ENCODE measurements around the gene NECAB2.

The NECAB2 gene

DNA sequence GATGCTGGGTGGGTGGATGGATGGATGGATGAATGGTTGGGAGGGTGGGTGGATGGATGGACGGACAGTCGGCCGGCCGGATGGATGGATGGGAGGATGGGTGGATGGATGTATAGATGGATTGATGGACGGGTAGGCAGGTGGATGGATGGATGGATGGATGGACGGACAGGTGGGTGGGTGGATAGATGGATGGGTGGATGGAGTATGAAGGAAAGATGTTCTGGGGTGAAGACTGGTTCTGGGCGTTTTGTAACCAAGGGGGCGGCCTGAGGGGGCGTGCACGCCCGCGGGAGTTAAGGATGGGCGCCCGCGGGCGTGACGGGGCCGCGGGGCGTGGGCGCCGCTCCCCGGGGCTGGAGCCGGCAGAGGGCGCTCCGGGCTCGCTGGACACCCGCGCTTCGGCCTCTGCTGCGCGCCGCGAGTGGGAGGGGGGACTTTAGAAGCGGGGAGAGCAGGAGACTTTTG, at the start of gene NECAB2:
TSS of gene NECAB2 (plus strand) at position 407 of the 468 bp plus-strand sequence. CDS start 405 bp downstream, outside the sequence.
- peak; percentile 13 for DNase-seq

DNA sequence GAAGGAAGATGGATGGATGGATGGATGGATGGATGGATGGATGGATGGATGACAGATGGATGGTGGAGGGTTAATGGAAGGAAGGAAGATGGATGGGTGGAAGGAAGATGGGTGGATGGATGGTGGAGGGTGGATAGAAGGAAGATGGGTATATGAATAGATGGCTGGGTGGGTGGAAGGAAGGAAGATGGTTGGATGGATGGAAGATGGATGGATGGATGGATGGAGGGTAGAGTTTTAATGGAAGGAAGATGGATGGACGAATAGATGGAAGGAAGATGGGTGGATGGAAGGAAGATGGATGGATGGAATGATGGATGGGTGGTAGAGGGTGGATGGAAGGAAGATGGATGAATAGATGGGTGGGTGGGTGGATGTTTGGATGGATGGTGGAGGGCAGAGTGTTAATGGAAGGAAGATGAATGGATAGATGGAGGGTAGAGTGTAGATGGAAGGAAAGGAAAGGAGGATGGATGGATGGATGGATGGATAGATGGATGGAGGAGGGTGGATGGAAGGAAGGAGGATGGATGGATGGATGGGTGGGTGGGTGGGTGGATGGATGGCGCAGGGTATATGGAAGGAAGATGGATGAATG, 47.1 kb upstream of the NECAB2 start:
- DNase-seq, result no peak

DNA sequence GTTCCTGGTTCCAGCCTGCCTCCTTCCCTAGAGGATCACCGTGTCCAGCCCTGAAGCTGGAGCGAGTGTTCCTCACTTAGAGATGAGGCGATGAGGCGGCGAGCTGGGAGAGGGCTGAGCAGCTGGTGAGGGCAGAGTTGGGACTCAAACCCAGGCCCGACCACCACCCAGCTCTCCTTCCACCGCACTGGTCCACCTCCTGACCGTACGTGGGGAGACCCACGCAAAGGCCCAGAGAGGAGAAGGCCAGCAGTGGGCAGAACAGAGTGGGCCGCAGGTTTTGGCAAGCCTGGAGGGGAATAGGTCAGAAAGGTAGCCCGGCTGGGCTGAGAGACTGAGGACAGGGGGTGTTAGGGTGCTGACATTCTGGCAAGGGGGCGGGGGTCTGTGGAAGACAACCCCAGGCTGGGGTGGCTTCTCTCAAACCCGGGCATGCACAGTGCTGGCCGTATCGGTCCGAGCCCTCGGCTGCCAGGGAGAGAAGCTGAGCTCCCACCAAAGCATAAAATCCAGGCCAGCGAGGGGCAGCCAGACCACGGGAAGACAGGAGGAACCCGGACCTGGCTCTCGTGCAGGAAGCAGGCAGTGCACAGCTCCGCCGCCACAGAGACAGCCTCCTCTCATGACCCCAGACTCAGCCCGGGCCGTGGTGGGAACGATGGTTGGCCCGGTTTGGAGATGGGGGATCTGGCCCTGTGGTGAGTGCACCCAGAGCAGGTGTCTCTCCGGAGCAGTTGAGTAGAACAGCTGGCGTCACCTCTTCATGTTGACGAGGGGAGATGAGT, 44.3 kb upstream of the NECAB2 start:
- no peak for DNase-seq

DNA sequence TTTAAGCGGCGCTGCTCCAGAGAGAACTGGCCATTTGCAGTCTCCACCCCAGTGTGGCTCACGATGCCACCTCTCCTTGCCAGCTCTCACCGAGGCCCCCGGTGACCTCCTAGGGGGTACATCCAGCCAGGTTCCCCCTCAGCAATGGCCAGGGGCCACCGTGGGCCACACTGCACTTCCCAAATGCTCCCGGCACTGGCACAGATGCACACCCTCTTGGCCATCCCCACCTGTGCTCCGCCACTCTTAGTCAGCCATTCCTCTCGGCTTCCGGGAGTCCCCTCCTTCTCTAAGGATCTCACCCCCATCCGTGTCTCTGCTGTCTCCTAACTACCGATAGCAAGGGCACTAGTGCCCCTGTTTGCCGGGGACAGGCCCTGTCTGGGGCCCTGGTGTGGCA, 43.4 kb upstream of the NECAB2 start:
- no peak for DNase-seq

DNA sequence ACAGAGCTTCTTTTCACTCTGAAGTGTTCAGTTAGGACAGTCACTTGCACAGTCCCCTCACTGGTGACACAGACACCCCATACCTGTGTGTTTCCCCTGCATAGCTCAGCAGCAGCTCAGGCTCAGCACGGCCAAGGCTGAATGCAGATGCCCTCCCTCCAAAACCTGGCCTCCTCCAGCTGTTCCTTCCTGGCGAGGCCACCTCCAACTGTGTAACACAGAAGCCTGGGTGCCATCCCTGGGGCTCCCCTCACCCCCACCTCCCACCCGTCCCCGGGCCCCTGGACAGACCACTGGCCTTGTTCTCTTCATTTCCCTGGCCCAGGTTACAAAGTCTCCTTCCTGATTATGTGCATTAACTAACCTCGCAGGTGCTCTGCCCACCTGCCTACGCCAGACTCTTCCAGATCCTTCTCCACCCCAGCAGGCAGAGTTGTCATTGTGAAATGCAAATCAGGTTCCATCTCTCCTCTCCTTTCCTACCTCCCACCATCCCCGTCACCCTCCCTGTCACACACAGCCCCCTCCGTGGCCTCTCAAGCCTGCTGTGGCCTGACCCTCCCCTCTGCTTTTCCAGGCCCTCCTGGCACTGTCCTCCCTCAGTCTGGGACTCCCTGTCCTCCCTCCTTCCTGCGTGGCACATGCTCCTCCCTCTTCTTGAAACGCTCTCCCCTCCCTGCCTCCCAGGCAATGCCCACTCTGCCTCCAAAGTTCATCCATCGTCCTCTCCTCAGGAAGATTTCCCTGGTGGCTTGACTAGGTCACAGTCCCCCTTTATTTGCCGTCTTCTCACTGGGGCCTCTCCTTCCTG, 42.7 kb upstream of the NECAB2 start:
- no peak for DNase-seq

DNA sequence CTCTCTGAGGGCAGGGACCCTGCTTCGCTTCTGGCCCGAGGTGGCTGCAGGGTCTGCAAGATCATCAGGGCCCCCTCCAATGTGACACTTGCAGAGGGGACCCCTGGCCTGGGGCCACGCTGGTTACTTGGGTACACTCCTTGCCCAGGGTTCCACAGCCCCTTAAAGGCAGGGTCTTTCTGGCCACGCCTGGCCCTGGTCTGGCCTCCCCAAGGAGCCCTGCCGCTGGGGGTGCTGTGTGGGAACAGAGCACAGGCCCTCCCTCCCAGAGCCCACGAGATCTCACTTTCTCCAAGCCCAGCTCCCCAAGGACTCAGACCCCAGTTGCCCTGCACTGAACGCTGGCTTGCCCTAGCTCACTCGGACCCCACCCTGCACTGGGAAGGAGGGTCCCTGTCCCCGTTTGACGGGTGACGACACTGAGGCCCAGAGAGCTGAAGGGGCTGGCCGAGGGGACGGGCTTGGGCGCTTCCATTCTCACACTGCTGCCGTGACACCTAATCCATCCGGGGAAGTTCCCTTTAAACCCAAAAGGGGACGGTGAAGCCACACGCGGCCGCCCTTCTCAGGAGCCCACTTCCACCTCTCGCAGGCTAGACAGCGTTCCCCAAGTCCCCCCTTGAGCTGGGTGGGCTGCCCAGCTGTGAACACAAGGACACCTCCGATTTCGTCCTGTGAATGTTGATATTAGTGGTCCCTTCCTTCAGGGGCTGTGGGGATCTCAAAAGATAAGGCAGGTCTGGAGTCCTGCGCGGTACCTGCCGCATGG, 41.9 kb upstream of the NECAB2 start:
- no peak for DNase-seq

DNA sequence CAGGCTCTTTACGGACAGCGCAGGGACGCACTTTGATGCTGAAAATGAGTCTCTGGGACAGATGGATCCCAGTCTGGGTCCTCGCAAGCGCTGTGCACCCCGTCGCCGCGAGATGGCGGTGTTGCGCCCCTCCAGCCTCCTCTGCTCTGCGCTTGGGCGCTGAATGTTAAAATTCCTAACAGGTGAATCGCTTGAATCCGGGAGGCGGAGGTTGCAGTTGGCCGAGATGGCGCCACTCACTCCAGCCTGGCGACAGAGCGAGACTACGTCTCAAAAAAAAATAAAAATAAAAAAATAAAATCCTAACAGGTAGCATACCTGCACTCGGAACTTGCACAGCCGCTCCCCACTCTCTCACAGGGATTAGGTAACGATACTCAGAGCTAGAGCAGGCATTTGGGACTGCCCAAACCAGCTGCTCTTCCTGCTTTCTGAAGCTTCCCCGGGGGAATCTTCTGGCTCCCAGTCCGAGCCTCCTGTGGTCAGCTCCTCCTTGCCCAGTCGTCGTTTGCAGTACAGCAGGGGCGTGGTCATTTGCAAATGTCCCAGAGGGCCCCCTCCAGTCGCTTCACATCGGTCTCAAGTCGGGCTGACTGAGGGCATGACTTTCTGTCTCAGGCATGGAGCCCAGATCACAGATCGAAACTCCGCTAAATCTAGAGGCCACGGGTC, 41.2 kb upstream of the NECAB2 start:
- DNase-seq, result peak; percentile 38

DNA sequence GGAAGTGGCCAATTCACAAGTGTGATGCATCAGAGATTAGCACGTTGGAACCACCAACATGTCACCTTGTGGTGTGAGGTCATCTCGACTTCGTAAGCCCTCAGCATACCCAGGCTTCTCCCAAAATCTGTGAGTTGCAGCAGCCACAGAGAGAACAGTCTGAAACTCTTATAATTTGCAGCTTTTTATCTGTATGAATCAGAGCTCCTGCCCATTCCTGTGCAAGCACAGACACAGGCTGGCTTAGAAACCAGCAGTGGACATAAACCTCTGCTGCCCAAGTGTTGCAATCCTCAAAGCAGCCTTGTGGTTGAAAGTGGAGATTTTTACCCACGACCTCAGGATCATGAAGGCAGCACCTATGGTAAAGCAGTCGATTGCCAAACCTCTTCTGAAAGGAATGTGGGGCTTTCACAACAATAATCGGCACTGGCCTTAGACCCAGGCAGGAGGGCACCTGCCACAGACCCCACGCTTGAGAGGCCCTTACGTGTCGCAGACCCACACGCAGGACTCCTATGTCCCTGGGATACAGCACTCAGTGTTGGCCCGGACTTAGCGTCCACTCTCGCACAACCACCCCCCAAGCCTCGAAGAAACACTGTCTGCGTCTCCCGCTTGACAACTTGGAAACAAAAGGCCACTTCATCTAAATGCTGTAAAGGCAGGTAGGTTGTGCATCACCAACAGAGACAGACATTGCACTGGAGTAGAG, 39.5 kb upstream of the NECAB2 start:
- no peak for DNase-seq

DNA sequence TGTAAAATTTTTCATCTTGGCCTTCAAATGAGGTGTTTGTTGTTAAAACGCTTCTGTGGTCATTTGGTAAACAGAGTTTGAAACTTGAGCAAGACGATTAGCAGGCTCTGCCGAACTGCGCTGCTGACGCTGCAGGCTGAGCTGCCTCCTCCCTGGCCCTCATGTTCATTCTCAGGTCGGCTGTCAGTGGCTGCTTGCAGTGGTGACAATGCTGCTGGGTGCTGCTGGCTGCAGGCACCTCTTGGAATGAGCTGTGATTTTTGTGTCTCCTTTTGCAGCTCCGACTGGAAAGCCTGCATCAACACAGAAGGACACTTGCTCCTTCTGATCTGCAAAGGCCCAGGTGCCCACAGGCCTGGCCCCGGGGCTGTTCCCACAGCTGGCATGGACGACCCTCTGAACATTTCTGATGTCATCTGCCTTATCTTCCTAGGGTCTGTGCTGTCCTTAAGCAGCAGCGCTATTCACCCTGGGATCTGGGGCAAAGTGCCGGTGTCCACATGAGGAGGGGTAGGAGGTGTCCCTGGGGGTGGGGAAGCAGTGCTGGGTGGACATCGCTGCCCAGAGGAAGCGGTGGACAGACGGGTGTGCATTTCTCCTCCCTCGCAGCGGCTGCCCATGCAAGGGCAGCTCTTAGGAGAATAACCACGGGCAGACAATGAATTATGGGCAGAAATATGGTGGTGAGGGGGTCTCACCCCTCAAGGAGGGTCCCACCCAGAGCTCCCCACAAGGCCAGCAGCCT, 38.1 kb upstream of the NECAB2 start:
- DNase-seq, result no peak

DNA sequence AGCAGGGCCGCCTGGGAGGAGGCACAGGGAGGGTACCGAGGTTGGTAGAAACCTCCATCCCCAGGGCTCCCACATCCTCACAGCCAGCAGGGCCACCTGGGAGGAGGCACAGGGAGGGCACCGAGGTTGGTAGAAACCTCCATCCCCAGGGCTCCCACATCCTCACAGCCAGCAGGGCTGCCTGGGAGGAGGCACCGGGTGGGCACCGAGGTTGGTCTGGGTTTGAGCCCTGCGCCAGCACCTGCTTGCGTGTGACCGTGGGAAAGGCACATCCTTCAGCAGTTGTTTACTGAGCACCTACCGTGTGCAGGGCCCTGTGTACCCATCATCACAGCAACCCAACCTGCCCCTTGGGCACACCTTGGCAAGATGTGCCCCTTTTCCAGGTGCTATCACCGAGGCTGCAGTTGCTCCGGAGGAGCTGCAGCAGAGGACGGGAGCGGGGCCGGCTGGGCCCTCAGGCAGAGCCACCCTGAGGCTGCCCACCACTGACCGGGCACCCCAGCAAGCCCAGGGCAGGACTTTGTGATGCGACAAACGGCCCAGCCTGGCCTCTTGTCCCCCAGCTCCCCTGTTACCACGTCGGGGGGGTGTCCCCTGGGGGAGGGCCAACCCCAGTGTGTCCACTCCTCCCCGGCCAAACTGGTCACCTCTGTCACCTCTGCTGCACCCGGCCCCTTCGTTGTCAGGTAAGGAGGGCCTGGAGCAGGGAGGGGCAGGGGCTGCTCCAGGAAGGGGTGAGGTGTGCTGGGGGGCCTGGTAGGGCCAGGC, 37.1 kb upstream of the NECAB2 start:
- DNase-seq, result no peak

DNA sequence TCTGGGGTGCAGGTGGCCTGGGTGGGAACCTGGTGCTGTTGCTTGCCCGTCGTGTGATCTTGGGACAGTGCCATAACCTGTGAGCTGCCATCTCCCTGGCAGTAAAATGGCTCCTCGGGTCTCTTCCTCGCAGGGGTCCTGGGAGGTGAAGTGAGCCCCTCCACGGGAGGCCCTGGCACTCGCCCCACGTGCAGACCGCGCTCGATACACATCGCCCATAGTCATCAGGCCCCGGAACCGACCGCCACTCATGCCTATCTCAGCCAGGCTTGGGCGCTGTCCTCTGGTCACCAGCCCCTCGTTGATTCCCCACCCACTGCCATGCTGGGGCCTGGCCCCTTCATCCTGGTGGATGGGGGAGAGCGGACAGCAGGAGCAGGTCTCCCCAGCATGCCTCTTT, 36.5 kb upstream of the NECAB2 start:
- DNase-seq, result no peak

DNA sequence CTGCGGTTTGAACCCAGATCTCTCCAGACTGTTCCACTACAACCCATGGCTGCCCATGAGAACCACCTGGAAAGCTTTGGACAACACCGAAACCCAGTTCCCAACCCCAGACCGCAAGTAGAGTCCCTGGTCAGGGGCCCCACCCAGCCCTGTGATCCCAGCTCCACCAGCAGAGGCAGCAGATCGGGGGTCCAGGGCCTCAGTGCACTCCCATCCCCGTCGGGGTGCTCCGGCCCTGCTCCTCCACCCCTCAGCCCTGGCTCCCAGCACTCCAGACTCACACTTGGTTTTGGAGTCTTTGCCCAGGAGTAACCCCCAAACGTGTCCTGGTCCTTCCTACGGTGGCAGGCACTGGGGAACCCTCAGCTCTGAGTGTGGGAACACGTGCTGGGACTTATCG, 35.7 kb upstream of the NECAB2 start:
- no peak for DNase-seq

DNA sequence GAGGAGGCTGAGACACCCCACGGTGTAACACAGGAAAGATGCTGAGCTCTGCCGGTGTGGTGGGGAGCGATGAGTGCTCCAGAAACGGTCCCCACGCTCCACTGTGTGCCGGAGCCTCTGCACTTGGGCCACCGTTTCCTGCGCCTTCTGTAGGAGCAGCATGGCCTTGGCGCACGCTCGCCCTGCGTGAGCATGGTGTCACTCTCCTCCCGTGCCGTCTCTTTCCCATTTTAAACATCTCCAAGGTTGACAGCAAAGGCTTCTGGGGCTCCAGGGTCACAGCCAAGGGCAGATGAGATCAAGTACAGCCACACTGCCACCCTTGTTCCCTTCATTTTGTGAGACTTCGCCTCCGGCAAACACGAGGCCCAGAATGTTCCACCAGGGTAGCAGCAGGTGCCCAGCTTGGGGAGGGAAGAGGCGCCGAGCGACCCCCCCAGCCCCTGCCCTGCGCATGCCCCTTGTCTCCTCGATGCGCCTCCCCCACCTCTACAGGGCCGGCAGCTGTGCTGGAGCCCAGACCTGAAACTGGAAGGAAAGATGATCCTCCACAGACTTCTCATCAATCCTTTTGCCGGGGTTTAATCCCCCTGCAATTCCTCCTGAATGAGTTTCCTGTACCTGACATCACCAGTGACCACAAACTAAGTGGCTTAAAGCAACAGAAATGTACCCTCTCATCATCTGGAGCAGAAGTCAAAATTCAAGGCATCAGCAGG, 34.9 kb upstream of the NECAB2 start:
- no peak for DNase-seq

DNA sequence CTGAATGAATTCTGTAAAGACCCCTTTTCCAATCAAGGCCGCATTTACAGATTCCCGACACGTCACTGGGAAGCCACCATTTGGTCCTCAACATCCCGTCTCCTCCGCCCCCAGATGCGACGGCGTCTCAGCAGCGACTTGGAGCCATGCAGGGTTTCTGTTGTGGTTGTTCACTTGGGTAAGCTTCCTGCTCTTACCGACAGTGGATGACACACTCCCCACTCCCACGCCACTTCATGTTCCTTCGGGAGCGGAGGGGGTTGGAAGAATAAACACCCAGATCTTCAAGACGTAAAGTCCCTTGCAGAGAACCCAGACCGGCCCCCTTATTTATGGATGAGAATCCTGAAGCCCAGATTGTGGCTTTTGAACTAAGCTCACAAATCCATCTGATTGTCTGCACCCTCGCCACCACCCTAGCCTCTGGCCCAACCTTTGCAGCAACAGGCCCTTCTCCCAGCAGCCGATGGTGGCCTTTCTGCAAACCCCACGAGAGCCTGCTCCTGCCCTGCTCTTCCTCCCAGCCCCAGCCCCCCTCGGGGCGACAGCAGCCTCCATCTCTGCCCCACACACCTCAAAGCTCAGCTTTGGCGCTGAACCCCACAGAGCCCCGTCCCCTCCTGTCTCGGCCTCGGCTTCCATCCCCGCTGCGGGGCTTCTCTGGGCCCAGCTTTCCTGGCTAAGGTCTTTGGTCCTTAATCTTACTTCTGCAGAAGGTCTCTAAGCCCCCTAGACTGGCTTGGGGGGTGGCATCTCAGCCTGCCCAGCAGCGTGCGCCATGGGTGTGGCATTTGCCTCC, 34.0 kb upstream of the NECAB2 start:
- DNase-seq, result no peak

DNA sequence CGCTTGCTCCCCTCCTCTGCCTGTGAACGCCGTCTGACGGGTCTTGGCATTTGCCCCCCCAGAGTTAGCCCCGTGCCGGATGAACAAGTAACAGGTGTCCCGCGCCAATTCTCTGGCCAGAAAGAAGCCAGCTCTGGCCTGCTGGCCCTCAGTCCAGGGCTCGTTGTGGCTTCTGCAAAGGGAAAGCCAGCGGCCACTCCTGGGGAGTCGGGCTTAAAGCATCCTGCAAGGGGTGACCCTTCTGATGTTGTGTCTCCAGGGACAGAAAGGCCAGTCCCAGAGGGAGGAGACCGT, 33.4 kb upstream of the NECAB2 start:
- no peak for DNase-seq

DNA sequence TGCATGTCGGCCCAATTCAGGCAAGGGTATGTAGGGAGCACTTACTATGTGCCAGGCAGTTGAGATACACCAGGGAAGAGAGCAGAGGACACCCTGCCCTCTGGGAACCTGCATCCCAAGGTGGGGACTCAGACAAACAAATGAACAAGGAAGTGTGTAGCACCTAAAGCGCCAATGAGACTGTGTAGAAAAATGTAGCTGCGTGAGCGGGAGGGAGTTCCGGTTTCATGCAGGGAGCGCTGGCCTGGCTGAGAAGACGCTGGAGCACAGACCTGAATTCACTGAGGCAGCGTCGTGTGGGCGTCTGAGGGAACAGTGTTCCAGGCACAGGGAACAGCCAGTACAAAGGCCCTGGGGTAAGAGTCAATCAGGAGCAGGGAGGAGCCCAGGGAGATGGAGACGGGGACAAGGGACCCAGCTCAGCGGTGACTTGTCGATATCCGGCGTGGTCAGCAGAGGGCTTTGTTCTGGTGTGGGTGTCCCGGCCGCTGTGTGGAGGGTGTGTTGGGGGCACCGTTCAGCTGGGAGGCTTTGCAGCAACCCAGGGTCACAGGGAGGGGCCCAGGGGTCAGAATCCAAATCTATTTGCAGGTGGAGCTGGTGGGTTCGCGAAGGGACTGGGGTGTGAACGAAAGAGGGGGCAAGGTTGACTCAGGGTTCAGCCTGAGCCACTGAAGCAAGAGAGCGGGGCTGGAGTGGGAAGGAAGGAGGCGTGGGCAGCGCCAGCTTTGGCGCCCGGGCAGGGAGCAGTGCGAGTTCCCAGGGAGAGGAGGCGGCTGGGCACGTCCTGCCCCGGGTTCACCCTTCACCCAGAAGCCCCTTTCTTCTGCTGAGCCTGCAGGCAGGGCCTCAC, 32.8 kb upstream of the NECAB2 start:
- no peak for DNase-seq

DNA sequence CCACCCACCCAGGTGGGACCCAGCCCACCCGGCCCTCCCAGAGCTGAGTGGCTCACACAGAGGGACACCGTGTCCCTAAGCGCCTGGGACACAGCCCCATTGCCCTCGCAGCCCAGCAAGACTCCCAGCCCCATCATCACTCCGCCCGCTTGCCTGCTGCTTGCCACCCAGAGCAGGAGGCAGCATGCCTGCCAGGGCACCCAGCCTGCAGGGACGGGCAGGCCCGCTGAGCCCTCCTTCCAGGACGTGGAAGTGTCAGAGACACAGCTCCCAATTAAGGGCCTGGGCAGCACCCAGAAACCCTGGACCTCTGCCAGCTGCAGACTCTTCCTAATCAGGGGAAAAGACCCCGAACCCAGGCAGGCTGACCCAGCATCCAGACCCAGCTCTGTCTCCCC, 32.2 kb upstream of the NECAB2 start:
- no peak for DNase-seq

Measured in hematopoietic multipotent progenitor cell treated with erythropoietin and hydrocortisone succinate and interleukin-3 and kit ligand, for 8 days (in vitro differentiated cells).